Measurements from ENCODE around the gene FHIT.

DNA sequence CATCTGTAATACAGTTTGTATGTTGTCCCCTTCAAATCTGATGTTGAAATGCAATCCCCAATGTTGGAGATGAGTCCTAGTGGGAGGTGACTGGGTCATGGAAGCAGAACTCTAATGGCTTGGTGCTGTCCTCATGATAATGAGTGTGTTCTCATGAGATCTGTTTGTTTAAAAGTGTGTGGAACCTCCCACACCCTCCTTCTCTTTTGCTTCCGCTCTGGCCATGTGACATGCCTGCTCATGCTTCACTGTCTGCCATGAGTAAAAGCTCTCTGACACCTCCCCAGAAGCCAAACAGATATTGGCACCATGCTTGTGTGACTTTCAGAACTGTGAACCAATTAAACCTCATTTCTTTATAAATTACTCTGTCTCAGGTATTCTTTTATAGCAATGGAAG is 1407.4 kb downstream of the FHIT start:
- TF ChIP-seq CTCF (IDR thresholded peaks at IDR 0.05), result no peak
- TF ChIP-seq POLR2A (IDR thresholded peaks at IDR 0.05), result no peak

Measured in transverse colon (tissue), 3 donors.